ENCODE results near the gene MAD1L1.

DNA sequence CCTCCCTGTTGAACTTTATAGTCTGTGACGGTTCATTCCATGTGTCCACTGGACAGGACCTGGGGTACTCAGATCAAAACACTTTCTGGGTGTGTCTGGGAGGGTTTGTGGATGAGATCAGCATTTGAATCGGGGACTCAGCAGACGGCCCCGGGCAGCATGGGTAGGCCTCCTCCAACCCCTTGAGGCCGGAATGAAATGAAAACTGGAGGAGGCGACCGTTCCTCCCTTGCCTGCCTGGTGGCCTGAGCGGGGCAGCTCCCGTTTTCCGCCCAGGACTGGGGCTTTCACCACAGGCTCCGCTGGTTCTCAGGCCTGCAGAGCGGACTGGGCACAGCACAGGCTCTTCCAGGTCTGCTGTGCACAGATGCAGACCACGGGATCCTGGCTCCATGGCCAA, 247.7 kb downstream of the MAD1L1 start:
- TF ChIP-seq POLR2A (IDR thresholded peaks at IDR 0.05) = no peak
- TF ChIP-seq, protein P1, sequence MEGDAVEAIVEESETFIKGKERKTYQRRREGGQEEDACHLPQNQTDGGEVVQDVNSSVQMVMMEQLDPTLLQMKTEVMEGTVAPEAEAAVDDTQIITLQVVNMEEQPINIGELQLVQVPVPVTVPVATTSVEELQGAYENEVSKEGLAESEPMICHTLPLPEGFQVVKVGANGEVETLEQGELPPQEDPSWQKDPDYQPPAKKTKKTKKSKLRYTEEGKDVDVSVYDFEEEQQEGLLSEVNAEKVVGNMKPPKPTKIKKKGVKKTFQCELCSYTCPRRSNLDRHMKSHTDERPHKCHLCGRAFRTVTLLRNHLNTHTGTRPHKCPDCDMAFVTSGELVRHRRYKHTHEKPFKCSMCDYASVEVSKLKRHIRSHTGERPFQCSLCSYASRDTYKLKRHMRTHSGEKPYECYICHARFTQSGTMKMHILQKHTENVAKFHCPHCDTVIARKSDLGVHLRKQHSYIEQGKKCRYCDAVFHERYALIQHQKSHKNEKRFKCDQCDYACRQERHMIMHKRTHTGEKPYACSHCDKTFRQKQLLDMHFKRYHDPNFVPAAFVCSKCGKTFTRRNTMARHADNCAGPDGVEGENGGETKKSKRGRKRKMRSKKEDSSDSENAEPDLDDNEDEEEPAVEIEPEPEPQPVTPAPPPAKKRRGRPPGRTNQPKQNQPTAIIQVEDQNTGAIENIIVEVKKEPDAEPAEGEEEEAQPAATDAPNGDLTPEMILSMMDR (IDR thresholded peaks at IDR 0.05) = no peak
